HepG2 (cell line): ENCODE results near the gene NAALAD2. TPM values are rescaled to one million over a fixed set of nuclear protein-coding genes. Genes with fewer than 3 reads are reported as not detected.

Experiments
- ARID2 ChIP-seq: sonication (generic); formaldehyde crosslinking; IDR thresholded peaks from 2 replicates; pipeline ENCODE4 v1.8.1; 2022; ENCODE audit warnings: mild to moderate bottlenecking, missing genetic modification reagents, borderline replicate concordance
- ASH2L ChIP-seq: fragments of 300-600, 200-600 bp; sonication (generic); IDR thresholded peaks from 2 replicates; pipeline ENCODE4 v1.7.0; 2017; ENCODE audit warnings: low read depth, mild to moderate bottlenecking, moderate library complexity, mixed read lengths, low read length; ENCODE audit not compliant: insufficient read length
- ATAD3A ChIP-seq: sonication (generic); formaldehyde crosslinking; IDR thresholded peaks from 2 replicates; pipeline ENCODE4 v1.4.0; 2020; ENCODE audit warnings: missing genetic modification reagents
- DRAP1 ChIP-seq: IDR thresholded peaks from 2 replicates; pipeline ENCODE4 v1.6.1; 2016; ENCODE audit warnings: missing genetic modification reagents, missing compliant biosample characterization
- GPN1 ChIP-seq: sonication (generic); formaldehyde crosslinking; IDR thresholded peaks from 2 replicates; pipeline ENCODE4 v1.5.1; 2020; ENCODE audit warnings: missing genetic modification reagents, borderline replicate concordance
- HNF1A ChIP-seq, 2 experiments: sonication (generic) in 1 of 2; formaldehyde crosslinking in 1 of 2; IDR thresholded peaks; 2 replicates each; pipeline versions ENCODE4 v1.4.0 to v1.6.1; 2016 to 2020; ENCODE audit warnings: borderline replicate concordance in 1 of 2, low read depth in 1 of 2, mild to moderate bottlenecking in 1 of 2, missing genetic modification reagents in 1 of 2
- IRF2 ChIP-seq: IDR thresholded peaks from 2 replicates; pipeline ENCODE4 v1.6.1; 2018; ENCODE audit warnings: missing genetic modification reagents, missing compliant biosample characterization
- KLF12 ChIP-seq: sonication (generic); formaldehyde crosslinking; IDR thresholded peaks from 2 replicates; pipeline ENCODE4 v1.4.0; 2020; ENCODE audit warnings: missing genetic modification reagents, borderline replicate concordance
- MAFG ChIP-seq: sonication (generic); formaldehyde crosslinking; IDR thresholded peaks from 2 replicates; pipeline ENCODE4 v1.5.1; 2020; ENCODE audit warnings: mild to moderate bottlenecking, missing genetic modification reagents
- MEF2D ChIP-seq: sonication (generic); formaldehyde crosslinking; IDR thresholded peaks from 2 replicates; pipeline ENCODE4 v1.5.1; 2020; ENCODE audit warnings: mild to moderate bottlenecking, missing genetic modification reagents
- MTA3 ChIP-seq: sonication (generic); formaldehyde crosslinking; IDR thresholded peaks from 2 replicates; pipeline ENCODE4 v1.4.0; 2020; ENCODE audit warnings: missing genetic modification reagents
- RELA ChIP-seq: sonication (generic); formaldehyde crosslinking; IDR thresholded peaks from 2 replicates; pipeline ENCODE4 v1.4.0; 2020; ENCODE audit warnings: missing genetic modification reagents
- SNAI1 ChIP-seq: sonication (generic); formaldehyde crosslinking; IDR thresholded peaks from 2 replicates; pipeline ENCODE4 v1.5.0; 2020; ENCODE audit warnings: mild to moderate bottlenecking, missing genetic modification reagents, borderline replicate concordance
- ZBTB20 ChIP-seq: sonication (generic); formaldehyde crosslinking; IDR thresholded peaks from 2 replicates; pipeline ENCODE4 v1.8.1; 2023; ENCODE audit warnings: missing genetic modification reagents, low read depth, mild to moderate bottlenecking, borderline replicate concordance
- ZHX1 ChIP-seq: sonication (generic); formaldehyde crosslinking; IDR thresholded peaks from 2 replicates; pipeline ENCODE4 v1.8.1; 2022; ENCODE audit warnings: low read depth, mild to moderate bottlenecking, missing genetic modification reagents
- ZNF225 ChIP-seq: sonication (generic); formaldehyde crosslinking; IDR thresholded peaks from 2 replicates; pipeline ENCODE4 v1.4.0; 2020; ENCODE audit warnings: mild to moderate bottlenecking, missing genetic modification reagents
- ZNF383 ChIP-seq: sonication (generic); formaldehyde crosslinking; IDR thresholded peaks from 2 replicates; pipeline ENCODE4 v1.4.0; 2020; ENCODE audit warnings: missing genetic modification reagents, mild to moderate bottlenecking, borderline replicate concordance
- ZNF552 ChIP-seq: sonication (generic); formaldehyde crosslinking; IDR thresholded peaks from 2 replicates; pipeline ENCODE4 v1.9.0; 2022; ENCODE audit warnings: missing genetic modification reagents, mild to moderate bottlenecking, borderline replicate concordance
- ZNF576 ChIP-seq: sonication (generic); formaldehyde crosslinking; IDR thresholded peaks from 2 replicates; pipeline ENCODE4 v1.4.0; 2020; ENCODE audit warnings: mild to moderate bottlenecking, missing genetic modification reagents
- ZNF788 ChIP-seq: sonication (generic); formaldehyde crosslinking; IDR thresholded peaks from 2 replicates; pipeline ENCODE4 v1.5.0; 2020; ENCODE audit warnings: mild to moderate bottlenecking, missing genetic modification reagents, borderline replicate concordance
- ZSCAN31 ChIP-seq: sonication (generic); formaldehyde crosslinking; IDR thresholded peaks from 2 replicates; pipeline ENCODE4 v1.5.0; 2020; ENCODE audit warnings: low read depth, mild to moderate bottlenecking, missing genetic modification reagents
- polyA plus RNA-seq, 8 experiments: library from polyadenylated mRNA; depleted of rRNA in 3 of 8; stranded (reverse) in 7 of 8; unstranded in 1 of 8; fragments of >200 nt; fragmentation: Illumina TruSeq in 4 of 8; extraction: Trizol in 4 of 8; gene quantifications; 2 replicates each; pipeline versions ENCODE4 v1.2.1 to v1.2.3, GENCODE V29; 2011 to 2016; ENCODE audit warnings: low read depth in 4 of 8, missing spikeins in 1 of 8, mixed read lengths in 1 of 8; ENCODE audit not compliant: insufficient read depth in 1 of 8
- total RNA-seq, 5 experiments: library from RNA; depleted of rRNA; stranded (reverse); fragments of >200 nt; fragmentation: Illumina TruSeq; extraction: Trizol; gene quantifications; 2 replicates each; pipeline ENCODE4 v1.2.3, GENCODE V29; 2016; ENCODE audit warnings: low read depth in 1 of 5

The NAALAD2 gene
- total and polyA plus RNA-seq, 2 of the 13 experiments (the other 11 are each of a cell fraction or from before 2014, with no cell fraction given): 8.0 to 8.9 TPM

- TF ChIP-seq ZNF576 (CRISPR knock-in tag): 0 out of 2 replicates have a peak, but pooled peaks have one; percentile 45
- TF ChIP-seq ZNF225: no peak
- TF ChIP-seq ASH2L: peak; percentile 41
- no peak for TF ChIP-seq ZSCAN31
- TF ChIP-seq ZBTB20 (CRISPR knock-in tag): 0 out of 2 replicates have a peak, but pooled peaks have one; percentile 6
- no peak for TF ChIP-seq MAFG (CRISPR knock-in tag)
- no peak for TF ChIP-seq IRF2 (CRISPR knock-in tag)
- no peak for TF ChIP-seq ATAD3A (CRISPR knock-in tag)
- 0 out of 2 replicates have a peak, but pooled peaks have one; percentile 4 for TF ChIP-seq ZNF552 (CRISPR knock-in tag)
- no peak for TF ChIP-seq DRAP1 (CRISPR knock-in tag)
- no peak for TF ChIP-seq ARID2 (CRISPR knock-in tag)
- no peak for TF ChIP-seq ZNF383 (CRISPR knock-in tag)
- TF ChIP-seq MEF2D (CRISPR knock-in tag): no peak
- TF ChIP-seq RELA: peak; percentile 40; the same call in 1 of the 2 replicates
- no peak for TF ChIP-seq HNF1A (IDR thresholded peaks at IDR 0.05; ENCODE audit: low read depth)
- TF ChIP-seq HNF1A (CRISPR knock-in tag; IDR thresholded peaks at IDR 0.05; ENCODE audit: borderline replicate concordance): no peak
- no peak for TF ChIP-seq KLF12 (CRISPR knock-in tag)
- TF ChIP-seq MTA3: no peak
- no peak for TF ChIP-seq ZHX1 (CRISPR knock-in tag)
- TF ChIP-seq SNAI1 (CRISPR knock-in tag): 0 out of 2 replicates have a peak, but pooled peaks have one; percentile 65
- TF ChIP-seq ZNF788 (CRISPR knock-in tag): no peak
- TF ChIP-seq GPN1: no peak
Observed at GRCh38 chr11:90223248-90223585, 88.8 kb downstream of the NAALAD2 start (continued).
